AG09309 (cell line): ENCODE results near the gene KIAA0930.

ENCODE experiments used
- DNase-seq: peaks from one replicate; pipeline ENCODE4 v3.0.0-alpha.2; 2010; ENCODE audit warnings: low read depth
- H3K4me3 ChIP-seq: 2 replicates; pipeline ENCODE4 v1.5.1; 2011; ENCODE audit warnings: mild to moderate bottlenecking, low read depth, low read length, moderate library complexity; ENCODE audit not compliant: control insufficient read depth
- CTCF ChIP-seq: IDR thresholded peaks from 2 replicates; pipeline ENCODE4 v1.5.1; 2011; ENCODE audit warnings: mild to moderate bottlenecking, low read depth, low read length, inconsistent platforms; ENCODE audit not compliant: insufficient read depth, control insufficient read depth; ENCODE audit errors: missing control alignments

Gene KIAA0930

GRCh38 chr22:45223304-45224117, 17.2 kb downstream of the KIAA0930 start:
- DNase-seq = no peak
- TF ChIP-seq CTCF = no peak

GRCh38 chr22:45221201-45221600, 19.5 kb downstream of the KIAA0930 start:
- no peak overlapping the region for H3K4me3 ChIP-seq
- TF ChIP-seq CTCF = no peak
- DNase-seq = no peak

More at GRCh38 chr22:45223304-45224117, 17.2 kb downstream of the KIAA0930 start:
- no peak overlapping the region for H3K4me3 ChIP-seq

GRCh38 chr22:45218976-45219375, 21.7 kb downstream of the KIAA0930 start:
- no peak for TF ChIP-seq CTCF
- DNase-seq = no peak
- no peak overlapping the region for H3K4me3 ChIP-seq

GRCh38 chr22:45217806-45218205, 22.9 kb downstream of the KIAA0930 start:
- no peak for DNase-seq
- no peak overlapping the region for H3K4me3 ChIP-seq
- TF ChIP-seq CTCF = no peak

- TF ChIP-seq CTCF = no peak
- no peak overlapping the region for H3K4me3 ChIP-seq
- DNase-seq = no peak
Measured at GRCh38 chr22:45217345-45217744, 23.3 kb downstream of the KIAA0930 start.

- DNase-seq = no peak
- H3K4me3 ChIP-seq = no peak overlapping the region
- TF ChIP-seq CTCF = no peak
Measured at GRCh38 chr22:45216133-45217003, 24.3 kb downstream of the KIAA0930 start.
